Activated naive CD8-positive, alpha-beta T cell (primary cell): ENCODE results near the gene DOCK3.
"Not testable (repeated sequence)": the region's sequence is repeated elsewhere in the genome, so short reads cannot be mapped to it uniquely, and the experiment has no call there.

Source experiments
- H3K27ac Mint-ChIP-seq: one replicate; pipeline ENCODE4 v1.8.0; 2021; ENCODE audit warnings: mixed read lengths
- H3K27me3 Mint-ChIP-seq: one replicate; pipeline ENCODE4 v1.8.0; 2021; ENCODE audit warnings: mixed read lengths
- H3K36me3 Mint-ChIP-seq: one replicate; pipeline ENCODE4 v1.8.0; 2021; ENCODE audit warnings: mixed read lengths
- H3K4me1 Mint-ChIP-seq: one replicate; pipeline ENCODE4 v1.8.0; 2021; ENCODE audit warnings: low read depth, mixed read lengths
- H3K4me3 Mint-ChIP-seq: one replicate; pipeline ENCODE4 v1.8.0; 2021; ENCODE audit warnings: mild to moderate bottlenecking, mixed read lengths
- H3K9me3 Mint-ChIP-seq: one replicate; pipeline ENCODE4 v1.8.0; 2021; ENCODE audit warnings: low read depth, mixed read lengths

The DOCK3 gene

DNA sequence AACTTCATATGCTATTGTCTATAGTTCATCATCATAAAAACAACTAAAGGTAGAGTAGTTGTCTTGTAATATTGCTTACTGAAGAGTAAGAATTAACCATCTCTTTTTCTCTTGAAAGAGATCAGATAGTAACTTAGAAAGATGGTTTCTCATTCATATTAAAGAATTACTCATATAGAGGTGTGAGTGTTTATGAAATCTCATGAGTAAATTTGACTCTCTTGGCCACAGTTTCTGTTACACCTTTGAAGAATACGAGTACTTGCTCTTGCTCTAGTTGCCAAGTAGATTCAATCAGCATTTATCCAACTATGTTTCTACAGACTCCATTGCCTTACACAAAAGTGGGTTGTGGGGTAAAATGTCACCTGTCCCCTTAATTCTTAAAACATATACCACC lies 463.0 kb downstream of the DOCK3 start:
- peaks cover 11% of the 10 kb centered on the region for H3K4me1 Mint-ChIP-seq
- H3K27me3 Mint-ChIP-seq = no peaks in the 10 kb centered on the region
- H3K36me3 Mint-ChIP-seq = peaks cover 4% of the 10 kb centered on the region
- H3K27ac Mint-ChIP-seq = no peak overlapping the region
- peaks cover 3% of the 10 kb centered on the region for H3K9me3 Mint-ChIP-seq
- no peak overlapping the region for H3K4me3 Mint-ChIP-seq

DNA sequence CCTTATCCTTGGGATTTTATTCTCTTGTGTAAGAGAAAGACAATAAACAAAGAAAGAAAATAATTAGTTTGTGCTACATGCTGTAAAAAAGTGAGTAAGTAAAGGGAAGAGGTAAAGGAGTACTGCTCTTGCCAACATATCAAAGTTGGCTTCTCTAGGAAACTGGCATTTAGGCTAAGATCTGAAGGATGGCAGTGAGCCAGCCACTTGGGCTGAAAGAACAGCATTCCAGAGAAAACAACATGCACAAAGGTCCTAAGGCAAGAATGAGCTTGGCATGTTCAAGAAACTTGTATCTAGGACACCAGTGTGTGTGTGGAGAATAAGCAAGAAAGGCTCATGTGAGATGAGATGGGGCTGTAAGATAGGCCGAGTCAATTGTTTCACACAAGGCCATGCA lies 464.9 kb downstream of the DOCK3 start:
- peaks cover 2% of the 10 kb centered on the region for H3K36me3 Mint-ChIP-seq
- peaks cover 3% of the 10 kb centered on the region for H3K9me3 Mint-ChIP-seq
- H3K27ac Mint-ChIP-seq = no peak overlapping the region
- H3K4me1 Mint-ChIP-seq = peaks cover 11% of the 10 kb centered on the region
- H3K27me3 Mint-ChIP-seq = no peaks in the 10 kb centered on the region
- H3K4me3 Mint-ChIP-seq = no peak overlapping the region

DNA sequence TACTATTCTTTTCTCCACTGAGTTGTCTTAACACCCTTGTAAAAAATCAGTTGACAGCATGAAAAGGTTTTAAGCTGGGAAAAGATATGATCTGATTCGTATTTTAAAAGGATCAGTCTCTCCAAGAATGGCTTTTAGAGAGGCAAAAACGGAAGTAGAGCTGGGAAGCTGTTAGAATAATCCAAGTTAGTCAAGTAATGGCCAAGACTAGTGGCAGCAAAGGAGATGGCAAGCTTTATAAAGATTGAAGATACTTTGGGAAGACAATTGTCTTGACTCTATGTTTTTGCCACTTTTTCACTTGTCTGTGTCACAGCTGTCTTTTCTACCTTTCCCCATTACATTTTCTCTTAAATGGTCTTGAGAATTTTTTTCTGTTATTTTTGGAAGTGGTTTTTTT lies 466.8 kb downstream of the DOCK3 start:
- no peaks in the 10 kb centered on the region for H3K27me3 Mint-ChIP-seq
- H3K36me3 Mint-ChIP-seq = no peaks in the 10 kb centered on the region
- no peak overlapping the region for H3K27ac Mint-ChIP-seq
- peaks cover 11% of the 10 kb centered on the region for H3K4me1 Mint-ChIP-seq
- H3K9me3 Mint-ChIP-seq = peaks cover 3% of the 10 kb centered on the region
- no peak overlapping the region for H3K4me3 Mint-ChIP-seq

DNA sequence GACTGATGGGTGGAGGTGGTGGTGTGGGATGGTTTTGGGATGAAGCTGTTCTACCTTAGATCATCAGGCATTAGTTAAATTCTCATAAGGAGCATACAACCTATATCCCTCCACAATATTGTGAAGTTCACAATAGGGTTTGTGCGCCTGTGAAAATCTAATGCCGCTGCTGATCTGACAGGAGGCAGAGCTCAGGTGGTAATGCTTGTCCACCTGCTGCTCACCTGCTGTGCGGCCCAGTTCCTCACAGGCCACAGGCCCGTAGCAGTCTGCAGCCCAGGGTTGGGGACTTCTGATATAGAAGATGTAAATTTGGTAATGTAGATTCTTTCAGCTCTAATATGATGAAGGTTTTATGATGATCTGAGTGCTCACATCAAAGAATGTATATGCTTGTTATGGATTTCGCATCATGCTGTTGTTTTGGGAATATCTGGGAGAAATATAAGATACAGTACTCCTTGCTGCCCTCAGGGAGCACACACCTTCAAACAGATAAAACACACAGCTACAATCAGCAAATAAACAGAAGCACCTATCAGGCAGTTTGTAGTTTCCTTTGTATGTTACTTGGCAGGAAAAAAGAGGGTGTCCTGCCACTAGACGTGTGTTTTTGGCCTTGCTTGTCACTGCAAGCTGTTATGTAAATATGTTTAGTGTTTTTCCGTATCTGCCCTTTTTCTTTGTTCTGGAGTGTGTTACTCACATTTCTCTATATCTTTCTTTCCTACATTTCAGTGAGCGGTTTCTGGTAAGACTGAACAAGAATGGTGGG lies 471.3 kb downstream of the DOCK3 start:
- peaks cover 11% of the 10 kb centered on the region for H3K4me1 Mint-ChIP-seq
- no peaks in the 10 kb centered on the region for H3K27me3 Mint-ChIP-seq
- H3K4me3 Mint-ChIP-seq = no peak overlapping the region
- no peaks in the 10 kb centered on the region for H3K36me3 Mint-ChIP-seq
- no peak overlapping the region for H3K27ac Mint-ChIP-seq
- H3K9me3 Mint-ChIP-seq = no peaks in the 10 kb centered on the region

DNA sequence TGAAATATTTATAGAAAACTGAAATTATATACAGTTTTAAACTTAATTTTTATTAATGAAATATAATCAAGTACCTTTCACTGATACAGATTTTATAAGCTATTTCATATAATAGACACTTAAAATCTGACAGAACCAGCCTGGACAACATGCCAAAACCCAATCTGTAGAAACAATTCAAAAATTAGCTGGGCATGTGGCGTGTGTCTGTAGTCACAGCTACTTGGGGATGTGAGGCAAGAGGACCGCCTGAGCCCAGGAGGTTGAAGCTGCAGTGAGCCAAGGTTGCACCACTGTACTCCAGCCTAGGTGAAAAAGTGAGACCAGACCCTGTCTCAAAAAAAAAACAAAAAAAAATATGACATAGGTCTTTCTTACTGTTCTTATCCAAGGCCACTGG lies 472.1 kb downstream of the DOCK3 start:
- Mint-ChIP-seq H3K4me3 (no peak overlapping the region), H3K9me3 (no peaks in the 10 kb centered on the region), H3K36me3 (no peaks in the 10 kb centered on the region), H3K4me1 (peaks cover 6% of the 10 kb centered on the region), H3K27ac (no peak overlapping the region), H3K27me3 (no peaks in the 10 kb centered on the region)

DNA sequence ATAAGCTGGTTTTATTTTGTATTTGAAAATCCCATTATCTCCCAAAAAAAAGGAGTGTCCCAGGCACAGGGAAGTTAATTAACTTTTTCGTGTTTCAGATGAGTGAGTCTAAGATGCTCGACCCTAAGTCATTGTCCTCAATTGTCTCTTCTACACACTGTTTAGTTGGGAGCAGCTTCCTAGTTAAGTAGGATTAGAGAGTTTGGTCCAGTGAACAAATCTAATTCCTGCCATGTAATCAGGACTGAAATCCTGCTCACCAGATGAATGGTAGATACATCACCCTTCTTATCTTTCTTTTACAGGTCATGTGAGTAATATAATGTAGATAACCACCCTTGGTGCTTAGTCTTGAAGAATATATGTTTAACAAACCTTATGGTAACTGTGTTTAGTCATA lies 481.4 kb downstream of the DOCK3 start:
- Mint-ChIP-seq H3K27me3 (no peaks in the 10 kb centered on the region), H3K4me1 (no peaks in the 10 kb centered on the region), H3K27ac (no peak overlapping the region), H3K36me3 (no peaks in the 10 kb centered on the region), H3K4me3 (no peak overlapping the region), H3K9me3 (no peaks in the 10 kb centered on the region)

DNA sequence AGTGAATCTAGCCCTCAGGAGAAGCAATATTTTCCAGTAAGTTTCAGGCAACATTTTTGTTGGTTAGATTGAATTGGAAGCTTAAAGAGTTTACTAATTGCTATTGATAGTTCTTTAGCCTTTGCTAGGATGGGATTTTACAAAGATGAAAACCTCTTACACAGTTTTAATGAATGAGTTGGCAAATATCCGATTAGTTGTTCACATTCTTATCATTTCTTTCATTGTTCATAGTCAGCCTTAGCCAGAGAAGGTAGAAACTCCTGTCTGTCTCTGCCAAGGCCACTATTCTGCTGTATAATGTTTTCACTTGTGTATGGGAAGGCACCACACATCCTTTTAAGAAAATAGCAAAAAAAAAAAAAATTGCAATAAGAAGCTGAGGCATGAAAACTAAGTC lies 488.3 kb downstream of the DOCK3 start:
- no peaks in the 10 kb centered on the region for H3K9me3 Mint-ChIP-seq
- H3K27ac Mint-ChIP-seq = no peak overlapping the region
- no peaks in the 10 kb centered on the region for H3K27me3 Mint-ChIP-seq
- H3K4me1 Mint-ChIP-seq = no peaks in the 10 kb centered on the region
- no peak overlapping the region for H3K4me3 Mint-ChIP-seq
- peaks cover under 1% of the 10 kb centered on the region for H3K36me3 Mint-ChIP-seq

DNA sequence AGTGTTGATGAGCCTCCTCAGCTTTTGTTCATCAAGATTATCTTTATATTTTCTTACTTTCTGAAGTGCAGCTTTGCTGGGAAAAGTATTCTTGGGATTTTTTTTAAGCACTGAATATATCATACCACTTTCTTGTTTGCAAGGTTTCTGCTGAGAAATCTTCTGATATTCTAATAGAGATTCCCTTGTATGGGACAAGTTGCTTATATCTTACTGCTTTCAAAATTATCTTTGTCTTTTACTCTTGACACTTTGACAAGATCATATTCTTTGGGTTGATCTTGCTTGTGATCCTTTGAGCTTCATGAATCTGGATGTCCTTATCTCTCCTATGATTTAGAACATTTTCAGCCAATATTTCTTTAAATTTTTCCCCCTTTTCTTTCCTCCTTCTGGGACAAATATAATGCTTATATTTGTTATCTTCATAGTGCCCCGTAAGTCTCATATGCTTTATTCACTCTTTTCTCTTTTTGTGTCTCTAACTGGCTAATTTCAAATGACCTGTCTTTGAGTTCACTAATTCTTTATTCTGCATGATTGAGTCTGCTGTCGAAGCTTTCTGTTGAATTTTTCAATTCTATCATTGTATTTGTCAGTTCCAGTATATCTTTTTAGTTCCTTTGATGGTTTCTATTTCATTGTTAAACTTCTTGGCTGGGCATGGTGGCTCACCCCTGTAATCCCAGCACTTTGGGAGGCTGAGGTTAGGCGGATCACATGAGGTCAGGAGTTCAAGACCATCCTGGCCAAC lies 499.0 kb downstream of the DOCK3 start:
- Mint-ChIP-seq H3K9me3 (peaks cover 17% of the 10 kb centered on the region), H3K27me3 (no peaks in the 10 kb centered on the region), H3K4me1 (no peaks in the 10 kb centered on the region), H3K4me3 (no peak overlapping the region), H3K36me3 (peaks cover 26% of the 10 kb centered on the region), H3K27ac (no peak overlapping the region)

DNA sequence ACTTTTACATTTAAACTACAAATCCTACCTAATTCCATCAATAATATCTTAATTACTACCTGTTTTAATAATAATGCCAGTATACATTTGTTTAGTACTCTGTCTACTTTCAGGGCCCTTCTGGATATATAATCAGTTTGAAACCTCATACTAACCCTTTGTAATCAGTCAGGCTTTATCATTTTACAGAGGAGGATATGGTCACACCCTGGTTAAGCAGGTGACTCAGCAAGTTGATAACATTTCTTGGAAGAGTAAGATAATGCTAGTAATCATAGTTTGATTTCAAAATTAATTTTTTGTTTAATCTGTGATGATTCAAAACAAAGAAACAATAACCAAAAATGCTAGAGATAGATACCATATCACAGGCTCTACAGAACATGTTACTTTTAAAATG lies 502.2 kb downstream of the DOCK3 start:
- Mint-ChIP-seq H3K27ac (no peak overlapping the region), H3K4me3 (no peak overlapping the region), H3K4me1 (no peaks in the 10 kb centered on the region), H3K36me3 (peaks cover 16% of the 10 kb centered on the region), H3K27me3 (no peaks in the 10 kb centered on the region), H3K9me3 (peaks cover 11% of the 10 kb centered on the region)

DNA sequence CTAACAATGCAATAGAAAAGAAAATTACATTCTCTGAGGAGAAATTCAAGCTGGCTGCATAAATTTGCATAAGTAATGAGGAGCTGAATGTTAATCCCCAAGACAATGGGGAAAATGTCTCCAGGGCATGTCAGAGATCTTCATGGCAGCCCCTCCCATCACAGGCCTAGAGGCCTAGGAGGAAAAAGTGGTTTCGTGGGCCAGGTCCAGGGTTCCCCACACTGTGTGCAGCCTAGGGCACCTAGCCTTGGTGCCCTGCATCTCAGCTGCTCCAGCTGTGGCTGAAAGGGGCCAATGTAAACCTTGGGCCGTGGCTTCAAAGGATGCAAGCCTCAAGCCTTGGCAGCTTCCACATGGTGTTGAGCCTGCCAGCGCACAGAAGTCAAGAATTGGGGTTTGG lies 511.7 kb downstream of the DOCK3 start:
- not testable (repeated sequence) for H3K27me3 Mint-ChIP-seq, H3K4me3 Mint-ChIP-seq, H3K27ac Mint-ChIP-seq, H3K9me3 Mint-ChIP-seq, H3K36me3 Mint-ChIP-seq
- peaks cover 11% of the 10 kb centered on the region for H3K4me1 Mint-ChIP-seq

DNA sequence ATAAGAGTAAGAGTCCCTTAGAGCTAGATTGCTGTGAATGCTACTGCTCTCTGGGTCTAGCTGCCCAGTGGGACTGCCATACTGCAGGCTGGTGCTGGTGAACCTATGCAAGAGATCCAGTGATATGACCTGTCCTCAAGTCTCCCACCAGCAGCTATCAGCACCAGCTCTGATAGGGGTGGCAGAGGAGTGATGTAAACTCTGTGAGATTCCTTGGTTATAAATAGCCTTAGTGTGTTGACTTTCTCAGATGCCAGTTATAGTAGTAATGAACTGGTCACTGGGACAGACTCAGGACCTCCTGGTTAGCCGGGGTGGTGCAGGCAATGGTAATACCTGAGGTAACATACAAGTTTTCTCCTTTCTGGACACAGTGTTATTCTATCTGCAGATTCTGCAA lies 515.5 kb downstream of the DOCK3 start:
- no peak overlapping the region for H3K27ac Mint-ChIP-seq
- peaks cover 8% of the 10 kb centered on the region for H3K9me3 Mint-ChIP-seq
- H3K4me1 Mint-ChIP-seq = peaks cover 34% of the 10 kb centered on the region
- H3K36me3 Mint-ChIP-seq = peaks cover 6% of the 10 kb centered on the region
- no peak overlapping the region for H3K4me3 Mint-ChIP-seq
- no peaks in the 10 kb centered on the region for H3K27me3 Mint-ChIP-seq

DNA sequence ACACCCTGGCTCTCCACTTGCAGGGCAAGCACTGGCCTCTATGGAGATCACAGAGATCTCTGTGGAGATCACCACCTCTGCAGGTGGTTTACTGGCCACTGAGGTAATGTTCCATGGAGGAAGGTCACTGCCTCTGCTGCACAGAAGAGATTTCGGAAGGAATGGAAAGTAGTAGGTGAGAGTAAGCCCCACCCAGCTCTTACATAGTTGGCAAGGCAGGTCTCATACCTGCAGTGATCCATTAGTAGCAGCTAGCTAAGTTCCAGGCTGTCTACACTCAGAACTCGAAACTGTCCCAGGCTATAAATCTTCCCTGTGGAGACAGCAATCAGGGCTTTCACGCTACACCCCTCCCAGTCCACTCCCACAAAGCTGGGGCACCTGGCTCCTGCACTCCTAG lies 516.1 kb downstream of the DOCK3 start:
- H3K27ac Mint-ChIP-seq = no peak overlapping the region
- H3K4me1 Mint-ChIP-seq = peaks cover 34% of the 10 kb centered on the region
- H3K4me3 Mint-ChIP-seq = no peak overlapping the region
- H3K36me3 Mint-ChIP-seq = peaks cover 4% of the 10 kb centered on the region
- no peaks in the 10 kb centered on the region for H3K27me3 Mint-ChIP-seq
- H3K9me3 Mint-ChIP-seq = peaks cover 4% of the 10 kb centered on the region

DNA sequence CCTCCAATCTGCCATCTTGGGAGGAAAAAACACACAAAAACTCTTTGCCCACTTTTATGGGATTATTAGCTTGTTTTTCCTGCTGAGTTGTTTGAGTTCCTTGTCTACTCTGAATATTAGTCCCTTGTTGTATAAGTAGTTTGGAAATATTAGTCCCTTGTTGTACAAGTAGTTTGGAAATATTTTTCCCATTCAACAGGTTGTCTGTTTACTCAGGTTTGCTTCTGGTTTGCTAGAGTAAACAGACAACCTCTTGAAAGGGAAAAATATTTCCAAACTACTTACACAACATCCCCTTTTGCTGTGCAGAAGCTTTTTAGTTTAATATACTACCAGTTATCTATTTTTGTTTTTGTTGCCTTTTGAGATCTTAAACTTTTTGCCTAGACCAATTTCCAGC lies 517.0 kb downstream of the DOCK3 start:
- Mint-ChIP-seq H3K27ac (no peak overlapping the region), H3K9me3 (peaks cover 4% of the 10 kb centered on the region), H3K4me3 (no peak overlapping the region), H3K4me1 (peaks cover 35% of the 10 kb centered on the region), H3K27me3 (no peaks in the 10 kb centered on the region), H3K36me3 (no peaks in the 10 kb centered on the region)

DNA sequence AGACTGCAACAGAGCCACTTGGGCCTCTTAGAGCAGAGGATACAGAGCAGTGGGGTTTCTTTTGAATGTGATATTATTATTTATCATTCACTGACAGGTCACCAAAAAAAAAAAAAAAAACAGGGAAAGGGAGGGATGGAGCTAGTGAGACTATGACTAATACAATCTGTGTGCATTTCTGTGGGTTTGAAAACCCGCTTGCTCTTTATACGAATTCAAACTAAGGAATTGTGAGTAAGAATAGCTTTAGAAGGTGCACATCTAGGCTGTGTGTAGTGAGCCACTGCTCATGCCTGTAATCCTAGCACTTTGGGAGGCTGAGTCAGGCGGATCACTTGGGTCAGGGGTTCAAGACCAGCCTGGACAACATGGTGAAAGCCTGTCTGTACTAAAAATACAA lies 523.8 kb downstream of the DOCK3 start:
- H3K36me3 Mint-ChIP-seq = peaks cover 2% of the 10 kb centered on the region
- H3K27ac Mint-ChIP-seq = no peak overlapping the region
- H3K4me3 Mint-ChIP-seq = no peak overlapping the region
- H3K9me3 Mint-ChIP-seq = peaks cover 4% of the 10 kb centered on the region
- H3K4me1 Mint-ChIP-seq = peaks cover 25% of the 10 kb centered on the region
- no peaks in the 10 kb centered on the region for H3K27me3 Mint-ChIP-seq

DNA sequence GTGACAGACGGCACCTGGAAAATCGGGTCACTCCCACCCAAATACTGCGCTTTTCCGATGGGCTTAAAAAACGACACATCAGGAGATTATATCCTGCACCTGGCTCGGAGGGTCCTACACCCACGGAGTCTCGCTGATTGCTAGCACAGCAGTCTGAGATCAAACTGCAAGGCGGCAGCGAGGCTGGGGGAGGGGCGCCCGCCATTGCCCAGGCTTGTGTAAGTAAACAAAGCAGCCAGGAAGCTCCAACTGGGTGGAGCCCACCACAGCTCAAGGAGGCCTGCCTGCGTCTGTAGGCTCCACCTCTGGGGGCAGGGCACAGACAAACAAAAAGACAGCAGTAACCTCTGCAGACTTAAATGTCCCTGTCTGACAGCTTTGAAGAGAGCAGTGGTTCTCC lies 524.6 kb downstream of the DOCK3 start:
- not testable (repeated sequence) for H3K27ac Mint-ChIP-seq, H3K36me3 Mint-ChIP-seq, H3K9me3 Mint-ChIP-seq, H3K4me3 Mint-ChIP-seq, H3K27me3 Mint-ChIP-seq
- peaks cover 20% of the 10 kb centered on the region for H3K4me1 Mint-ChIP-seq

DNA sequence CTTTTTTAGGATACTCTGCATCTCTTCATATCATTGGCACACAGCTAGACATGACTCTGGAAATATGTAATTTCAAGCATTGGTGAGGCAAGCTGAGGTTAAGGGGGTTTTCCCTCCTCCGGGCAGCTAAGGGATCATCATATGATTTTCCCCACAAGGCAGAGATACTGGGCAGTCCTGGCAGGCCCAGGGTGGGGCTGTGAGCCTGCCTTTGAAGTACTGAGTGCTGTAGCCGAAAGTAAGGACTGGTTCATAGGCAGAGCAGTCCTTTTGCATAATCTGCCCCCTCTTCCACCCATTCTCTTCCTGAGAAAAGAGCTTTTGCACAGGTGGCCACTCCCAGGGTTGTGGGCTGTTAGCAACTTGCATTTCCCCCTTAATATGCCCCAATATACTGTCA lies 541.6 kb downstream of the DOCK3 start:
- Mint-ChIP-seq H3K4me3 (no peak overlapping the region), H3K36me3 (peaks cover 11% of the 10 kb centered on the region), H3K27me3 (no peaks in the 10 kb centered on the region), H3K9me3 (no peaks in the 10 kb centered on the region), H3K27ac (no peak overlapping the region), H3K4me1 (no peaks in the 10 kb centered on the region)
